HepG2 (cell line): ENCODE results near the gene PPM1H. TPM values are rescaled to one million over a fixed set of nuclear protein-coding genes. Genes with fewer than 3 reads are reported as not detected.
A peak's percentile ranks its signal among the peaks of the same experiment; 100 is the strongest.

Experiments
- DMAP1 ChIP-seq: IDR thresholded peaks from 2 replicates; pipeline ENCODE4 v1.6.1; 2016
- EHMT2 ChIP-seq: fragments of 200-600 bp; sonication (generic); IDR thresholded peaks from 2 replicates; pipeline ENCODE4 v1.7.0; 2017; ENCODE audit warnings: antibody characterized with exemption, low read depth, low read length, borderline replicate concordance
- ESRRA ChIP-seq: sonication (generic); formaldehyde crosslinking; IDR thresholded peaks from 2 replicates; pipeline ENCODE4 v1.5.1; 2020; ENCODE audit warnings: mild to moderate bottlenecking, low read depth, missing genetic modification reagents
- GTF3A ChIP-seq: sonication (generic); formaldehyde crosslinking; conservative IDR thresholded peaks from 2 replicates; pipeline ENCODE4 v1.4.0; 2020; ENCODE audit warnings: mild to moderate bottlenecking, missing genetic modification reagents
- PAF1 ChIP-seq: IDR thresholded peaks from 2 replicates; pipeline ENCODE4 v1.6.1; 2016; ENCODE audit warnings: missing genetic modification reagents, missing compliant biosample characterization
- PRMT3 ChIP-seq: sonication (generic); formaldehyde crosslinking; IDR thresholded peaks from 2 replicates; pipeline ENCODE4 v1.8.1; 2022; ENCODE audit warnings: low read depth, mild to moderate bottlenecking, moderate library complexity, missing genetic modification reagents, borderline replicate concordance
- SATB2 ChIP-seq: sonication (generic); formaldehyde crosslinking; IDR thresholded peaks from 2 replicates; pipeline ENCODE4 v1.5.0; 2020; ENCODE audit warnings: missing genetic modification reagents
- TEAD3 ChIP-seq: optimal IDR thresholded peaks from 2 replicates; pipeline ENCODE3; 2016; ENCODE audit warnings: borderline replicate concordance
- ZNF207 ChIP-seq: fragments of 450-650 bp; IDR thresholded peaks from 2 replicates; pipeline ENCODE4 v1.6.1; 2016; ENCODE audit warnings: antibody characterized with exemption, borderline replicate concordance
- ZNF225 ChIP-seq: sonication (generic); formaldehyde crosslinking; IDR thresholded peaks from 2 replicates; pipeline ENCODE4 v1.4.0; 2020; ENCODE audit warnings: mild to moderate bottlenecking, missing genetic modification reagents
- ZNF317 ChIP-seq: sonication (generic); formaldehyde crosslinking; IDR thresholded peaks from 2 replicates; pipeline ENCODE4 v1.5.0; 2020; ENCODE audit warnings: mild to moderate bottlenecking, missing genetic modification reagents
- ZNF766 ChIP-seq: sonication (generic); formaldehyde crosslinking; IDR thresholded peaks from 2 replicates; pipeline ENCODE4 v1.5.0; 2020; ENCODE audit warnings: missing genetic modification reagents, borderline replicate concordance
- polyA plus RNA-seq, 8 experiments: library from polyadenylated mRNA; depleted of rRNA in 3 of 8; stranded (reverse) in 7 of 8; unstranded in 1 of 8; fragments of >200 nt; fragmentation: Illumina TruSeq in 4 of 8; extraction: Trizol in 4 of 8; gene quantifications; 2 replicates each; pipeline versions ENCODE4 v1.2.1 to v1.2.3, GENCODE V29; 2011 to 2016; ENCODE audit warnings: low read depth in 4 of 8, missing spikeins in 1 of 8, mixed read lengths in 1 of 8; ENCODE audit not compliant: insufficient read depth in 1 of 8
- total RNA-seq, 5 experiments: library from RNA; depleted of rRNA; stranded (reverse); fragments of >200 nt; fragmentation: Illumina TruSeq; extraction: Trizol; gene quantifications; 2 replicates each; pipeline ENCODE4 v1.2.3, GENCODE V29; 2016; ENCODE audit warnings: low read depth in 1 of 5
- TF ChIP-seq, protein P1 (sequence below): sonication (generic); formaldehyde crosslinking; IDR thresholded peaks from 2 replicates; pipeline ENCODE4 v1.8.0; 2022; ENCODE audit warnings: mild to moderate bottlenecking, missing genetic modification reagents; ENCODE audit not compliant: insufficient replicate concordance
- TF ChIP-seq, protein P2 (sequence below): fragments of 450-650 bp; IDR thresholded peaks from 2 replicates; pipeline ENCODE4 v1.6.1; 2017; ENCODE audit warnings: mild to moderate bottlenecking
- TF ChIP-seq, protein P3 (sequence below): sonication (generic); formaldehyde crosslinking; IDR thresholded peaks from 2 replicates; pipeline ENCODE4 v1.4.0; 2020; ENCODE audit warnings: missing genetic modification reagents
- TF ChIP-seq, protein P4 (sequence below): sonication (generic); formaldehyde crosslinking; IDR thresholded peaks from 2 replicates; pipeline ENCODE4 v1.8.0; 2022; ENCODE audit warnings: missing genetic modification reagents, mild to moderate bottlenecking, moderate library complexity, borderline replicate concordance
- TF ChIP-seq, protein P5 (sequence below): sonication (generic); formaldehyde crosslinking; IDR thresholded peaks from 2 replicates; pipeline ENCODE4 v1.4.0; 2020; ENCODE audit warnings: mild to moderate bottlenecking, missing genetic modification reagents
- TF ChIP-seq, protein P6 (sequence below): sonication (generic); formaldehyde crosslinking; IDR thresholded peaks from 2 replicates; pipeline ENCODE4 v1.4.0; 2020; ENCODE audit warnings: mild to moderate bottlenecking, missing genetic modification reagents

PPM1H gene
- total and polyA plus RNA-seq, 2 of the 13 experiments (the other 11 are each of a cell fraction or from before 2014, with no cell fraction given): 29.1 to 38.1 TPM

DNA sequence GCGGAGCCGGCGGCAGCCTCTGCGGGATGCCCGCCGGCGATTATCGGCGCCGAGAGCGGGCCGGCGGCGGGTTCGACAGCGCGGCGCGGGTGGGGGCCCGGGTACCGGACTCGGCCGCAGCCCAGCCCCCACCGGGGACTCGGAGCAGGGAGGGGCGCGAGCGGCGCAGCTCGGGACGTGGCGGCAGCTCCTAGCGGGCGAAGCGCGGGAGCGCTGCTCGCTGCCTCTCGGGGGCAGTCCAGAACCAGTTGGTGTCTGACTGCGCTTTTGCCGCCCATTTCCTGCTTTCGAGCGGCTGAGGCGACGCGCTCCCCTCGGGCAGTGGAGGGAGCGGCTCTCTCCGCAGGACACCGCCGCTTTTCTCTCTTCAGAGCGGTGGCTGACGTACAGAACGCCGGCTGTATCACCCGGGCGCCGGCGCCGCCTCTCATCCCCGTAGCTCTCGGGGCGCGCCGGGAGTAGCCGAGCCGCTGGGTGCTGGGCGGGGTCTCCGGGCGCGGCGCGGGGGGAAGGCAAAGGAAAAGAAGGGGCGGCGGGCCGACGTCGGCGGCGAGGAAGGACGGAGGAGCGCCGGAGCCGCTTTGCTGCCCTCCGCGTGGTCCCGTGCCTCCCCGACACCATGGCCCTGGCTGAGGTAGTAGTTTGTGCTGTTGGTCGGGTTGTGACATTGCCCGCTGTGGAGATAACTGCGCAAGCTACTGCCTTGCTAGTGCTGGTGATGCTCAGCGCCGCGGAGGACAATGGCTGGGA, 331.7 kb downstream of the PPM1H start (continued):
- TF ChIP-seq, protein P1, sequence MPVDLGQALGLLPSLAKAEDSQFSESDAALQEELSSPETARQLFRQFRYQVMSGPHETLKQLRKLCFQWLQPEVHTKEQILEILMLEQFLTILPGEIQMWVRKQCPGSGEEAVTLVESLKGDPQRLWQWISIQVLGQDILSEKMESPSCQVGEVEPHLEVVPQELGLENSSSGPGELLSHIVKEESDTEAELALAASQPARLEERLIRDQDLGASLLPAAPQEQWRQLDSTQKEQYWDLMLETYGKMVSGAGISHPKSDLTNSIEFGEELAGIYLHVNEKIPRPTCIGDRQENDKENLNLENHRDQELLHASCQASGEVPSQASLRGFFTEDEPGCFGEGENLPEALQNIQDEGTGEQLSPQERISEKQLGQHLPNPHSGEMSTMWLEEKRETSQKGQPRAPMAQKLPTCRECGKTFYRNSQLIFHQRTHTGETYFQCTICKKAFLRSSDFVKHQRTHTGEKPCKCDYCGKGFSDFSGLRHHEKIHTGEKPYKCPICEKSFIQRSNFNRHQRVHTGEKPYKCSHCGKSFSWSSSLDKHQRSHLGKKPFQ: peak; percentile 74
- TF ChIP-seq, protein P2, sequence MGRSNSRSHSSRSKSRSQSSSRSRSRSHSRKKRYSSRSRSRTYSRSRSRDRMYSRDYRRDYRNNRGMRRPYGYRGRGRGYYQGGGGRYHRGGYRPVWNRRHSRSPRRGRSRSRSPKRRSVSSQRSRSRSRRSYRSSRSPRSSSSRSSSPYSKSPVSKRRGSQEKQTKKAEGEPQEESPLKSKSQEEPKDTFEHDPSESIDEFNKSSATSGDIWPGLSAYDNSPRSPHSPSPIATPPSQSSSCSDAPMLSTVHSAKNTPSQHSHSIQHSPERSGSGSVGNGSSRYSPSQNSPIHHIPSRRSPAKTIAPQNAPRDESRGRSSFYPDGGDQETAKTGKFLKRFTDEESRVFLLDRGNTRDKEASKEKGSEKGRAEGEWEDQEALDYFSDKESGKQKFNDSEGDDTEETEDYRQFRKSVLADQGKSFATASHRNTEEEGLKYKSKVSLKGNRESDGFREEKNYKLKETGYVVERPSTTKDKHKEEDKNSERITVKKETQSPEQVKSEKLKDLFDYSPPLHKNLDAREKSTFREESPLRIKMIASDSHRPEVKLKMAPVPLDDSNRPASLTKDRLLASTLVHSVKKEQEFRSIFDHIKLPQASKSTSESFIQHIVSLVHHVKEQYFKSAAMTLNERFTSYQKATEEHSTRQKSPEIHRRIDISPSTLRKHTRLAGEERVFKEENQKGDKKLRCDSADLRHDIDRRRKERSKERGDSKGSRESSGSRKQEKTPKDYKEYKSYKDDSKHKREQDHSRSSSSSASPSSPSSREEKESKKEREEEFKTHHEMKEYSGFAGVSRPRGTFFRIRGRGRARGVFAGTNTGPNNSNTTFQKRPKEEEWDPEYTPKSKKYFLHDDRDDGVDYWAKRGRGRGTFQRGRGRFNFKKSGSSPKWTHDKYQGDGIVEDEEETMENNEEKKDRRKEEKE: no peak
- no peak for TF ChIP-seq EHMT2
- TF ChIP-seq TEAD3 (CRISPR knock-in tag): no peak
- no peak for TF ChIP-seq GTF3A (CRISPR knock-in tag)
- TF ChIP-seq, protein P3, sequence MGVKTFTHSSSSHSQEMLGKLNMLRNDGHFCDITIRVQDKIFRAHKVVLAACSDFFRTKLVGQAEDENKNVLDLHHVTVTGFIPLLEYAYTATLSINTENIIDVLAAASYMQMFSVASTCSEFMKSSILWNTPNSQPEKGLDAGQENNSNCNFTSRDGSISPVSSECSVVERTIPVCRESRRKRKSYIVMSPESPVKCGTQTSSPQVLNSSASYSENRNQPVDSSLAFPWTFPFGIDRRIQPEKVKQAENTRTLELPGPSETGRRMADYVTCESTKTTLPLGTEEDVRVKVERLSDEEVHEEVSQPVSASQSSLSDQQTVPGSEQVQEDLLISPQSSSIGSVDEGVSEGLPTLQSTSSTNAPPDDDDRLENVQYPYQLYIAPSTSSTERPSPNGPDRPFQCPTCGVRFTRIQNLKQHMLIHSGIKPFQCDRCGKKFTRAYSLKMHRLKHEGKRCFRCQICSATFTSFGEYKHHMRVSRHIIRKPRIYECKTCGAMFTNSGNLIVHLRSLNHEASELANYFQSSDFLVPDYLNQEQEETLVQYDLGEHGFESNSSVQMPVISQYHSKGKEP (CRISPR knock-in tag): no peak
- TF ChIP-seq PAF1 (CRISPR knock-in tag): no peak
- TF ChIP-seq ZNF225 (CRISPR knock-in tag): no peak
- peak; percentile 13; the same call in 1 of the 2 replicates for TF ChIP-seq DMAP1 (CRISPR knock-in tag)
- TF ChIP-seq, protein P4, sequence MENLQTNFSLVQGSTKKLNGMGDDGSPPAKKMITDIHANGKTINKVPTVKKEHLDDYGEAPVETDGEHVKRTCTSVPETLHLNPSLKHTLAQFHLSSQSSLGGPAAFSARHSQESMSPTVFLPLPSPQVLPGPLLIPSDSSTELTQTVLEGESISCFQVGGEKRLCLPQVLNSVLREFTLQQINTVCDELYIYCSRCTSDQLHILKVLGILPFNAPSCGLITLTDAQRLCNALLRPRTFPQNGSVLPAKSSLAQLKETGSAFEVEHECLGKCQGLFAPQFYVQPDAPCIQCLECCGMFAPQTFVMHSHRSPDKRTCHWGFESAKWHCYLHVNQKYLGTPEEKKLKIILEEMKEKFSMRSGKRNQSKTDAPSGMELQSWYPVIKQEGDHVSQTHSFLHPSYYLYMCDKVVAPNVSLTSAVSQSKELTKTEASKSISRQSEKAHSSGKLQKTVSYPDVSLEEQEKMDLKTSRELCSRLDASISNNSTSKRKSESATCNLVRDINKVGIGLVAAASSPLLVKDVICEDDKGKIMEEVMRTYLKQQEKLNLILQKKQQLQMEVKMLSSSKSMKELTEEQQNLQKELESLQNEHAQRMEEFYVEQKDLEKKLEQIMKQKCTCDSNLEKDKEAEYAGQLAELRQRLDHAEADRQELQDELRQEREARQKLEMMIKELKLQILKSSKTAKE (CRISPR knock-in tag): no peak
- TF ChIP-seq ZNF207: no peak
- TF ChIP-seq ESRRA (CRISPR knock-in tag): no peak; the same call in 1 of the 2 replicates
- no peak for TF ChIP-seq ZNF317
- no peak for TF ChIP-seq SATB2 (CRISPR knock-in tag)
- TF ChIP-seq, protein P5, sequence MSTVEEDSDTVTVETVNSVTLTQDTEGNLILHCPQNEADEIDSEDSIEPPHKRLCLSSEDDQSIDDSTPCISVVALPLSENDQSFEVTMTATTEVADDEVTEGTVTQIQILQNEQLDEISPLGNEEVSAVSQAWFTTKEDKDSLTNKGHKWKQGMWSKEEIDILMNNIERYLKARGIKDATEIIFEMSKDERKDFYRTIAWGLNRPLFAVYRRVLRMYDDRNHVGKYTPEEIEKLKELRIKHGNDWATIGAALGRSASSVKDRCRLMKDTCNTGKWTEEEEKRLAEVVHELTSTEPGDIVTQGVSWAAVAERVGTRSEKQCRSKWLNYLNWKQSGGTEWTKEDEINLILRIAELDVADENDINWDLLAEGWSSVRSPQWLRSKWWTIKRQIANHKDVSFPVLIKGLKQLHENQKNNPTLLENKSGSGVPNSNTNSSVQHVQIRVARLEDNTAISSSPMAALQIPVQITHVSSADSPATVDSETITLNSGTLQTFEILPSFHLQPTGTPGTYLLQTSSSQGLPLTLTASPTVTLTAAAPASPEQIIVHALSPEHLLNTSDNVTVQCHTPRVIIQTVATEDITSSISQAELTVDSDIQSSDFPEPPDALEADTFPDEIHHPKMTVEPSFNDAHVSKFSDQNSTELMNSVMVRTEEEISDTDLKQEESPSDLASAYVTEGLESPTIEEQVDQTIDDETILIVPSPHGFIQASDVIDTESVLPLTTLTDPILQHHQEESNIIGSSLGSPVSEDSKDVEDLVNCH (CRISPR knock-in tag): no peak
- TF ChIP-seq PRMT3 (CRISPR knock-in tag): no peak; the same call in none of the 2 replicates
- no peak for TF ChIP-seq ZNF766
- TF ChIP-seq, protein P6, sequence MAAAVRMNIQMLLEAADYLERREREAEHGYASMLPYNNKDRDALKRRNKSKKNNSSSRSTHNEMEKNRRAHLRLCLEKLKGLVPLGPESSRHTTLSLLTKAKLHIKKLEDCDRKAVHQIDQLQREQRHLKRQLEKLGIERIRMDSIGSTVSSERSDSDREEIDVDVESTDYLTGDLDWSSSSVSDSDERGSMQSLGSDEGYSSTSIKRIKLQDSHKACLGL: peak; percentile 61; the same call in 1 of the 2 replicates
